Ascending aorta (tissue), 2 donors: Measurements from ENCODE around the gene SRPRA. TPM values are rescaled to one million over a fixed set of nuclear protein-coding genes. Genes with fewer than 3 reads are reported as not detected.

Experiments used
- DNase-seq, 2 donors: peaks; one replicate each; pipeline ENCODE4 v3.0.0-alpha.2; 2019; ENCODE audit warnings: low spot score in 2 of 2
- H3K27ac ChIP-seq, 2 donors: fragments of 200-600 bp; sonication (generic); one replicate each; pipeline ENCODE4 v1.5.1; 2016 to 2017; ENCODE audit warnings: mild to moderate bottlenecking in 1 of 2
- H3K27me3 ChIP-seq: fragments of 200-600 bp; sonication (generic); one replicate; pipeline ENCODE4 v1.5.1; 2017
- H3K36me3 ChIP-seq, 2 donors: fragments of 200-600 bp; sonication (generic); one replicate each; pipeline ENCODE4 v1.5.1; 2016
- H3K4me1 ChIP-seq, 2 donors: fragments of 200-600 bp; sonication (generic); one replicate each; pipeline ENCODE4 v1.5.1; 2016 to 2017; ENCODE audit warnings: mild to moderate bottlenecking in 1 of 2
- H3K4me3 ChIP-seq, 2 donors: fragments of 200-600 bp; sonication (generic); one replicate each; pipeline ENCODE4 v1.5.1; 2016 to 2017; ENCODE audit warnings: mild to moderate bottlenecking in 1 of 2
- H3K9me3 ChIP-seq, 2 donors: fragments of 200-600 bp; sonication (generic); one replicate each; pipeline ENCODE4 v1.5.1; 2016
- CTCF ChIP-seq, 3 experiments: fragments of 200-600 bp in 2 of 3; fragments of 450-650 bp in 1 of 3; sonication (generic) in 2 of 3; IDR thresholded peaks; one replicate each; pipeline ENCODE4 v1.5.1; 2016 to 2019; ENCODE audit warnings: antibody characterized with exemption in 3 of 3, mild to moderate bottlenecking in 1 of 3, moderate library complexity in 1 of 3
- intact Hi-C: fragments of 100-400 bp; cut with DNase I; formaldehyde crosslinking; loops from one replicate; pipeline ENCODE4 v1.15.1; 2023
- total RNA-seq: library from RNA; depleted of rRNA; stranded (reverse); fragments of >200 nt; gene quantifications from one replicate; pipeline ENCODE4 v1.1.0, GENCODE V29; 2016

Gene SRPRA
- total RNA-seq, 1 donor from 2014 or later, result 49.7 TPM

- Histone ChIP-seq H3K9me3 (no peaks in the 10 kb centered on the region), H3K27me3 (no peaks in the 10 kb centered on the region), H3K4me1 (no peaks in the 10 kb centered on the region), H3K27ac (no peak overlapping the region), H3K36me3 (peaks cover 6 to 22% of the 10 kb centered on the region in 2 donors), H3K4me3 (no peak overlapping the region)
- TF ChIP-seq CTCF (IDR thresholded peaks at IDR 0.05), result no peak
- intact Hi-C loops, result no loop called here
- no peak for DNase-seq
Observed at GRCh38 chr11:126231725-126232459, 36.8 kb downstream of the SRPRA start.

GRCh38 chr11:126229858-126230540 is 38.7 kb downstream of the SRPRA start:
- Histone ChIP-seq H3K4me3 (no peak overlapping the region), H3K27ac (no peak overlapping the region), H3K27me3 (no peaks in the 10 kb centered on the region), H3K36me3 (peaks cover 0 to 10% of the 10 kb centered on the region in 2 donors), H3K9me3 (no peaks in the 10 kb centered on the region), H3K4me1 (no peaks in the 10 kb centered on the region)
- DNase-seq, result no peak
- TF ChIP-seq CTCF (IDR thresholded peaks at IDR 0.05), result no peak
- intact Hi-C loops, result no loop called here

GRCh38 chr11:126226334-126227084 is 42.2 kb downstream of the SRPRA start:
- H3K4me3 ChIP-seq, result no peak overlapping the region
- H3K27me3 ChIP-seq, result no peaks in the 10 kb centered on the region
- intact Hi-C loops, result no loop called here
- no peaks in the 10 kb centered on the region for H3K4me1 ChIP-seq
- H3K36me3 ChIP-seq, result peaks cover 0 to 3% of the 10 kb centered on the region in 2 donors
- no peaks in the 10 kb centered on the region for H3K9me3 ChIP-seq
- no peak overlapping the region for H3K27ac ChIP-seq
- DNase-seq, result no peak
- TF ChIP-seq CTCF (IDR thresholded peaks at IDR 0.05), result no peak

- Histone ChIP-seq H3K36me3 (peaks cover 0 to 3% of the 10 kb centered on the region in 2 donors), H3K4me3 (no peak overlapping the region), H3K27me3 (no peaks in the 10 kb centered on the region), H3K9me3 (no peaks in the 10 kb centered on the region), H3K27ac (no peak overlapping the region), H3K4me1 (no peaks in the 10 kb centered on the region)
- intact Hi-C loops, result no loop called here
- DNase-seq, result no peak
- TF ChIP-seq CTCF (IDR thresholded peaks at IDR 0.05), result no peak
Observed at GRCh38 chr11:126225295-126225665, 43.4 kb downstream of the SRPRA start.

- no peak overlapping the region for H3K27ac ChIP-seq
- H3K36me3 ChIP-seq, result peaks cover 0 to 3% of the 10 kb centered on the region in 2 donors
- H3K4me1 ChIP-seq, result no peaks in the 10 kb centered on the region
- no peaks in the 10 kb centered on the region for H3K27me3 ChIP-seq
- TF ChIP-seq CTCF (IDR thresholded peaks at IDR 0.05), result no peak
- H3K4me3 ChIP-seq, result no peak overlapping the region
- no peaks in the 10 kb centered on the region for H3K9me3 ChIP-seq
- intact Hi-C loops, result no loop called here
- no peak for DNase-seq
Observed at GRCh38 chr11:126224647-126225294, 43.9 kb downstream of the SRPRA start.
